Measurements from ENCODE around the gene KCNQ1. TPM values are rescaled to one million over a fixed set of nuclear protein-coding genes. Genes with fewer than 3 reads are reported as not detected.

Gene KCNQ1
- total and polyA plus RNA-seq, 9 of the 15 experiments (the other 6 are each of a cell fraction or from before 2014, with no cell fraction given): 0.44 TPM; not detected in 8

DNA sequence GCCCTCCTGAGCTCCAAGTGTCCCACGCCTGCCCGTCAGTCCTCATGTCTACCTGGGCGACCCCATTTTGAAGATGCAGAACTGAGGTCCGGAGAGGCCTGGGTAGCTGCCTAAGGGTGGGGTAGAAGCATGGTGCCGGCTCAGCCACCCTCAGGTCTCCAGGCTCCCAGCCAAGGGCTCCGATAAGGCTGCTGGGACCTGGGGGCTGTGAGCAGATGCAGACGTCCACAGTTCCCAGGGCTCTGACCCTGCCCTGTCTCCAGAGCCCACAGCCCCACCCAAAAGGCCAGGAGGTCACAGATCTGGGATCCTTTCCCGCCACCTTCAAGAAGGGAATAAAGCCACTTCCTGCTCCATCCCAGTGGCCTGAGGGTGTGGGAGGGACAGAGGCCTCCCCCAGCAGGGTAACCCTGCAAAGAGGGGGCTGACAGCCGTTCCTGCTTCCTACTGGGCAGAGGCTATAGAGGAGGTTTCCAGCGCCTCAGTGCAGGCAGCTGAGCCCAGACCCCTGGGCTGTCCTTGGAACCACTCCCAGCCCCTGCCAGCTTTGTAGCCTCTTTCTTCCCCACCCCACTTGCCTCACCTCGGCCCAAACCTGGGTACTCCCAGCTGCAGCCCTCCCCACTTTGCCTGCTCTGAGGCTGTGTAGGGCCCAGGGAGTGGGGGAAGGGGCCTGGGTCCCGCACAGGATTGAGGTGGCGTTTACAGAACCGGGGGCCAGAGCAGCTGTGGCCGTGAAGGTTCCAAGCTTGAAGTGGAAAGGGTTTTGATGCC, 355.3 kb downstream of the KCNQ1 start (continued):
- TF ChIP-seq, protein P1, sequence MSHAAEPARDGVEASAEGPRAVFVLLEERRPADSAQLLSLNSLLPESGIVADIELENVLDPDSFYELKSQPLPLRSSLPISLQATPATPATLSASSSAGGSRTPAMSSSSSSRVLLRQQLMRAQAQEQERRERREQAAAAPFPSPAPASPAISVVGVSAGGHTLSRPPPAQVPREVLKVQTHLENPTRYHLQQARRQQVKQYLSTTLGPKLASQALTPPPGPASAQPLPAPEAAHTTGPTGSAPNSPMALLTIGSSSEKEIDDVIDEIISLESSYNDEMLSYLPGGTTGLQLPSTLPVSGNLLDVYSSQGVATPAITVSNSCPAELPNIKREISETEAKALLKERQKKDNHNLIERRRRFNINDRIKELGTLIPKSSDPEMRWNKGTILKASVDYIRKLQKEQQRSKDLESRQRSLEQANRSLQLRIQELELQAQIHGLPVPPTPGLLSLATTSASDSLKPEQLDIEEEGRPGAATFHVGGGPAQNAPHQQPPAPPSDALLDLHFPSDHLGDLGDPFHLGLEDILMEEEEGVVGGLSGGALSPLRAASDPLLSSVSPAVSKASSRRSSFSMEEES (CRISPR knock-in tag; IDR thresholded peaks at IDR 0.05): no peak
- TF ChIP-seq SETDB1 (IDR thresholded peaks at IDR 0.05; ENCODE audit: low read length): no peak
- no peak for TF ChIP-seq KAT8 (IDR thresholded peaks at IDR 0.05; ENCODE audit: low read depth)
- no peak for TF ChIP-seq ZNF436 (CRISPR knock-in tag; IDR thresholded peaks at IDR 0.05)
- TF ChIP-seq MEF2D (tag; conservative IDR thresholded peaks at IDR 0.05; ENCODE audit: low read depth): no peak
- no peak for TF ChIP-seq ATF3 (IDR thresholded peaks at IDR 0.05)
- no peak for TF ChIP-seq ATF3 (CRISPR knock-in tag; conservative IDR thresholded peaks at IDR 0.05)
- no peak for TF ChIP-seq MBD2 (IDR thresholded peaks at IDR 0.05; ENCODE audit: borderline replicate concordance, low read depth)
- TF ChIP-seq, protein P2, sequence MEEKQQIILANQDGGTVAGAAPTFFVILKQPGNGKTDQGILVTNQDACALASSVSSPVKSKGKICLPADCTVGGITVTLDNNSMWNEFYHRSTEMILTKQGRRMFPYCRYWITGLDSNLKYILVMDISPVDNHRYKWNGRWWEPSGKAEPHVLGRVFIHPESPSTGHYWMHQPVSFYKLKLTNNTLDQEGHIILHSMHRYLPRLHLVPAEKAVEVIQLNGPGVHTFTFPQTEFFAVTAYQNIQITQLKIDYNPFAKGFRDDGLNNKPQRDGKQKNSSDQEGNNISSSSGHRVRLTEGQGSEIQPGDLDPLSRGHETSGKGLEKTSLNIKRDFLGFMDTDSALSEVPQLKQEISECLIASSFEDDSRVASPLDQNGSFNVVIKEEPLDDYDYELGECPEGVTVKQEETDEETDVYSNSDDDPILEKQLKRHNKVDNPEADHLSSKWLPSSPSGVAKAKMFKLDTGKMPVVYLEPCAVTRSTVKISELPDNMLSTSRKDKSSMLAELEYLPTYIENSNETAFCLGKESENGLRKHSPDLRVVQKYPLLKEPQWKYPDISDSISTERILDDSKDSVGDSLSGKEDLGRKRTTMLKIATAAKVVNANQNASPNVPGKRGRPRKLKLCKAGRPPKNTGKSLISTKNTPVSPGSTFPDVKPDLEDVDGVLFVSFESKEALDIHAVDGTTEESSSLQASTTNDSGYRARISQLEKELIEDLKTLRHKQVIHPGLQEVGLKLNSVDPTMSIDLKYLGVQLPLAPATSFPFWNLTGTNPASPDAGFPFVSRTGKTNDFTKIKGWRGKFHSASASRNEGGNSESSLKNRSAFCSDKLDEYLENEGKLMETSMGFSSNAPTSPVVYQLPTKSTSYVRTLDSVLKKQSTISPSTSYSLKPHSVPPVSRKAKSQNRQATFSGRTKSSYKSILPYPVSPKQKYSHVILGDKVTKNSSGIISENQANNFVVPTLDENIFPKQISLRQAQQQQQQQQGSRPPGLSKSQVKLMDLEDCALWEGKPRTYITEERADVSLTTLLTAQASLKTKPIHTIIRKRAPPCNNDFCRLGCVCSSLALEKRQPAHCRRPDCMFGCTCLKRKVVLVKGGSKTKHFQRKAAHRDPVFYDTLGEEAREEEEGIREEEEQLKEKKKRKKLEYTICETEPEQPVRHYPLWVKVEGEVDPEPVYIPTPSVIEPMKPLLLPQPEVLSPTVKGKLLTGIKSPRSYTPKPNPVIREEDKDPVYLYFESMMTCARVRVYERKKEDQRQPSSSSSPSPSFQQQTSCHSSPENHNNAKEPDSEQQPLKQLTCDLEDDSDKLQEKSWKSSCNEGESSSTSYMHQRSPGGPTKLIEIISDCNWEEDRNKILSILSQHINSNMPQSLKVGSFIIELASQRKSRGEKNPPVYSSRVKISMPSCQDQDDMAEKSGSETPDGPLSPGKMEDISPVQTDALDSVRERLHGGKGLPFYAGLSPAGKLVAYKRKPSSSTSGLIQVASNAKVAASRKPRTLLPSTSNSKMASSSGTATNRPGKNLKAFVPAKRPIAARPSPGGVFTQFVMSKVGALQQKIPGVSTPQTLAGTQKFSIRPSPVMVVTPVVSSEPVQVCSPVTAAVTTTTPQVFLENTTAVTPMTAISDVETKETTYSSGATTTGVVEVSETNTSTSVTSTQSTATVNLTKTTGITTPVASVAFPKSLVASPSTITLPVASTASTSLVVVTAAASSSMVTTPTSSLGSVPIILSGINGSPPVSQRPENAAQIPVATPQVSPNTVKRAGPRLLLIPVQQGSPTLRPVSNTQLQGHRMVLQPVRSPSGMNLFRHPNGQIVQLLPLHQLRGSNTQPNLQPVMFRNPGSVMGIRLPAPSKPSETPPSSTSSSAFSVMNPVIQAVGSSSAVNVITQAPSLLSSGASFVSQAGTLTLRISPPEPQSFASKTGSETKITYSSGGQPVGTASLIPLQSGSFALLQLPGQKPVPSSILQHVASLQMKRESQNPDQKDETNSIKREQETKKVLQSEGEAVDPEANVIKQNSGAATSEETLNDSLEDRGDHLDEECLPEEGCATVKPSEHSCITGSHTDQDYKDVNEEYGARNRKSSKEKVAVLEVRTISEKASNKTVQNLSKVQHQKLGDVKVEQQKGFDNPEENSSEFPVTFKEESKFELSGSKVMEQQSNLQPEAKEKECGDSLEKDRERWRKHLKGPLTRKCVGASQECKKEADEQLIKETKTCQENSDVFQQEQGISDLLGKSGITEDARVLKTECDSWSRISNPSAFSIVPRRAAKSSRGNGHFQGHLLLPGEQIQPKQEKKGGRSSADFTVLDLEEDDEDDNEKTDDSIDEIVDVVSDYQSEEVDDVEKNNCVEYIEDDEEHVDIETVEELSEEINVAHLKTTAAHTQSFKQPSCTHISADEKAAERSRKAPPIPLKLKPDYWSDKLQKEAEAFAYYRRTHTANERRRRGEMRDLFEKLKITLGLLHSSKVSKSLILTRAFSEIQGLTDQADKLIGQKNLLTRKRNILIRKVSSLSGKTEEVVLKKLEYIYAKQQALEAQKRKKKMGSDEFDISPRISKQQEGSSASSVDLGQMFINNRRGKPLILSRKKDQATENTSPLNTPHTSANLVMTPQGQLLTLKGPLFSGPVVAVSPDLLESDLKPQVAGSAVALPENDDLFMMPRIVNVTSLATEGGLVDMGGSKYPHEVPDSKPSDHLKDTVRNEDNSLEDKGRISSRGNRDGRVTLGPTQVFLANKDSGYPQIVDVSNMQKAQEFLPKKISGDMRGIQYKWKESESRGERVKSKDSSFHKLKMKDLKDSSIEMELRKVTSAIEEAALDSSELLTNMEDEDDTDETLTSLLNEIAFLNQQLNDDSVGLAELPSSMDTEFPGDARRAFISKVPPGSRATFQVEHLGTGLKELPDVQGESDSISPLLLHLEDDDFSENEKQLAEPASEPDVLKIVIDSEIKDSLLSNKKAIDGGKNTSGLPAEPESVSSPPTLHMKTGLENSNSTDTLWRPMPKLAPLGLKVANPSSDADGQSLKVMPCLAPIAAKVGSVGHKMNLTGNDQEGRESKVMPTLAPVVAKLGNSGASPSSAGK (IDR thresholded peaks at IDR 0.05): no peak
- TF ChIP-seq ZNF584 (CRISPR knock-in tag; IDR thresholded peaks at IDR 0.05; ENCODE audit: low read depth): no peak
- no peak for TF ChIP-seq ZC3H4 (CRISPR knock-in tag; IDR thresholded peaks at IDR 0.05; ENCODE audit: borderline replicate concordance)
- TF ChIP-seq BCL6 (CRISPR knock-in tag; IDR thresholded peaks at IDR 0.05): no peak
- TF ChIP-seq TCF15 (CRISPR knock-in tag; IDR thresholded peaks at IDR 0.05): no peak
- TF ChIP-seq ZNF174 (CRISPR knock-in tag; IDR thresholded peaks at IDR 0.05): no peak
